Frontal cortex (tissue), 4 donors: ENCODE measurements around the gene OCA2. TPM values are rescaled to one million over a fixed set of nuclear protein-coding genes. Genes with fewer than 3 reads are reported as not detected.

Experiments used
- DNase-seq, 2 donors: peaks; one replicate each; pipeline ENCODE4 v3.0.0; 2012; ENCODE audit warnings: low spot score in 2 of 2
- FAIRE-seq: peaks from 2 replicates; lab custom pipeline; 2012; peaks lifted over from hg19 to GRCh38; lab: Jason Lieb, UNC
- total RNA-seq: library from RNA; depleted of rRNA; stranded (reverse); fragments of >200 nt; gene quantifications from one replicate; pipeline ENCODE4 v1.2.3, GENCODE V29; 2014
- donor health status: control.
- donor health status: control.
- donor health status: control.

OCA2 gene
- total RNA-seq, 1 donor from 2014 or later, result 4.5 TPM

DNA sequence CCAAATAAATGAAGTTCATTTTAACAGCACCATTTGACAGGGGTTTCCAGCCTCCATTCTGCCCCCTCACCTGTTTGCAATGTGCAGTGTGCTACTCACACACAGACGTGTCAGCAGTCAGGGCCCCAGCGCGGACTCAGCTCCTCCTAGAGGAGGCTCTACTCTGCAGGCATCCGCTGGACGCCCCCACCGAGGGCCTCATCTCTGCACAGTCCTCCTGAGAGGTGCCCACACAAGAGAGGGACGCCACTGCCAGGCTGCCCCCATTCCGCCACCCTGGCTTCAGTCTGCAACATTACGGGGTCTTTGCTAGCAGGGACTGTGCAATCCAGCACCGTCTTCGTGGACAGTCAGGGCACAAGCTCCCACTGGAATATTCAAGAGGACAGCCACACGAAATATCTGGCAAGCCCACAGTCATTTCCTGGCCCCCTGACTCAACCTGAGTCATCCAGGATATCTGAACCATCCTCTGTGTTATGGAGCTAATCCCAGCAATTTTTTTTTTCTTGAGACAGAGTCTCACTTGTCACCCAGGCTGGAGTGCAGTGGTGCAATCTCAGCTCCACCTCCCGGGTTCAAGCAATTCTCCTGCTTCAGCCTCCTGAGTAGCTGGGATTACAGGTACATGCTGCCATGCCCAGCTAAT is 255.0 kb downstream of the OCA2 start:
- DNase-seq (no peak), FAIRE-seq (no peak)

GRCh38 chr15:27843146-27843545 is 256.0 kb downstream of the OCA2 start:
- FAIRE-seq, result no peak
- no peak for DNase-seq

DNA sequence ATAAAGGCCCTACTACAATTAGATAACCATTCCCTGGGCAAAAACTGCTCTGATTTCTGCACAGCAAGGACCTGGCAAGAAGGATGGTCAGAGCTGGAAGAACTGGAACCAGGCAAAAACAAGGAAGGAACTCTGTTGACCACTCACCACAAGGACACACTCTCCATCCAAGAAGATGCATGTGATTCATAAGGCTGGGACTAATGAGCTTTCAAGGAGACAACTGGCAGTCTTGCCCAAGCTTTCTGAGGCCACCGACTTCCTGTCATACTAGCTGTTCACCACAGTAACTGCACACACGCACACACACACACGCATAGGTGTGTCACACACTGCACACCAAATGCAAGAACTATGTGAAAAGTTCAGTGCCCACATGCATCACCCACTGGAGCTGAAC is 256.6 kb downstream of the OCA2 start:
- DNase-seq (no peak), FAIRE-seq (no peak)

- no peak for DNase-seq
- no peak for FAIRE-seq
Measured at GRCh38 chr15:27835233-27835939, 263.7 kb downstream of the OCA2 start.

GRCh38 chr15:27834684-27835083 is 264.4 kb downstream of the OCA2 start:
- DNase-seq (no peak), FAIRE-seq (no peak)

- DNase-seq (no peak), FAIRE-seq (no peak)
Measured at GRCh38 chr15:27833974-27834373, 265.1 kb downstream of the OCA2 start.

DNA sequence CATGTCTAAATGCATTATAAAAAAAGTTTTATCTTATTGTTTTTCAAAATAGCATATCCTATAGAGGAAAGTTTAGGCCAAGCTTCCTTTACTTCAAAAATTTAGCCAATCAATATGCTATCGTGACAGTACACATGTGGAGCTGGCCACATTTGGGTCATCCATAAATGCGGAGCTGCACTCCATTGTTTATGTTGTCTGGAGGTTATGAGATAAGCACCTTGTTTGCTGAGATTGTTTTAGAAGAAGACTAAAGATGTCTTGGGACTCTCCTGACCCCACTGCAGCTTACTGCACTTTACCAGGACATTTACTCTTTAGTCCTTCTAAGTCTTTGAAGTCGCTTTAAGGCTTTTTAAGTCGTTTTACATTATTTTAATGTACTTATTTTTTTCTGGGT is 265.9 kb downstream of the OCA2 start:
- DNase-seq (no peak), FAIRE-seq (no peak)

DNA sequence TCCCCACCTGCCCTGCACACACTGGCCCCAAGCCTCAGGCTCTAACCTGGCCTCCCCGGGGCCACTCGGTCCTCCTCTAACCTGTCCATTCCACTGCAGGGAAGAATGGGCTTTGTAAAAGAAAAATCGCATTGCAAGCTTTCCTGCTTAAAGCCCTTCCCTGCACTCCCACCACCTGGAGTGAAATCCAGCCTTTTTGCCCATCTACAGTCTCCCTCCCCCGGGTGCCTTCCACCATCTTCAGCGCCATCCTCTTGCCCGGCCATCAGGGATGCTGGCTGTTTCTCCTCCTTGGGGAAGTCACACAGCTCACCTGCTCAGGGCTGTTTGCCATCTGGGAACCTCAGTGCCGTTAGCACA is 266.9 kb downstream of the OCA2 start:
- DNase-seq, result no peak
- no peak for FAIRE-seq

DNA sequence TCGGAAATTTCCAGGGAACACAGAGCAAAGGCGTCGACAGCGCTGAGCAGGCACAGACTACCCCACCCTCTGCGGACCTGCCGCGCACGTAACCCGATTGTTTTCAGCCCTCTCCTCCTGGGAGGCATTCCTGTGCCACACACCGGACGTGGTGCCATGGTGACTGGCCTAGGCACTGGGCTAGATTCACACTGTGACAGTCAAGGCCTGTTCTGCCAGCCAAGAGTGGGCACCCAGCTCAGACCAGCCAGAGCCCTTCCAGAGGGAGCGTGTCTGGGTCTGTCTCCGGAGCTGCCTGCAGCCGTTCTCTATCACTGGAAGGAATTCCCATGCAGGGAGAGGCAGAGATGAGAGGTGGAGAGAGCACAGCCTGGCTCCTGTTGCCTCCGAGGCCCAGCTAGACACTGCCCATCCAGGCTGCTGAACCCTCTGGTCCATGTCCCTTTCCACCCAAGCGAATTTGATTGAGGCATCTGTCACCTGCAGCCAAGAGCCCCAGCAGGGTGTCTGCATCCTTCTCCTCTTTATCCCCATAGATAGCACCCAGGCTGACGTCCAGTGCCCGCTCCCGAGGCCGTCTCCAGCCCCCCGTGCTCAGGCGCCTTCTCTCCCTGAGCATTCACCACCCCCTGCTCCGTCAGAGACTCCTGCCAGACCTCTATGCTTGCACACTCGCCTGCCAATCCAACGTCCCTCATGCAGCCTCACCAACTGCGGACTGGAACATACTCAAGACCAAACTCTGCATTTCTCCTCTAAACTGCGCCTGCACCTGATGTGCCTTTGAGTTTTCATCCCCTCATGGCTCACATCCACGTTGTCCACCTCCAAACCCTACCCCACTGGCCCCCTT is 267.5 kb downstream of the OCA2 start:
- FAIRE-seq (no peak), DNase-seq (no peak)

GRCh38 chr15:27828746-27829145 is 270.4 kb downstream of the OCA2 start:
- FAIRE-seq, result no peak
- no peak for DNase-seq

DNA sequence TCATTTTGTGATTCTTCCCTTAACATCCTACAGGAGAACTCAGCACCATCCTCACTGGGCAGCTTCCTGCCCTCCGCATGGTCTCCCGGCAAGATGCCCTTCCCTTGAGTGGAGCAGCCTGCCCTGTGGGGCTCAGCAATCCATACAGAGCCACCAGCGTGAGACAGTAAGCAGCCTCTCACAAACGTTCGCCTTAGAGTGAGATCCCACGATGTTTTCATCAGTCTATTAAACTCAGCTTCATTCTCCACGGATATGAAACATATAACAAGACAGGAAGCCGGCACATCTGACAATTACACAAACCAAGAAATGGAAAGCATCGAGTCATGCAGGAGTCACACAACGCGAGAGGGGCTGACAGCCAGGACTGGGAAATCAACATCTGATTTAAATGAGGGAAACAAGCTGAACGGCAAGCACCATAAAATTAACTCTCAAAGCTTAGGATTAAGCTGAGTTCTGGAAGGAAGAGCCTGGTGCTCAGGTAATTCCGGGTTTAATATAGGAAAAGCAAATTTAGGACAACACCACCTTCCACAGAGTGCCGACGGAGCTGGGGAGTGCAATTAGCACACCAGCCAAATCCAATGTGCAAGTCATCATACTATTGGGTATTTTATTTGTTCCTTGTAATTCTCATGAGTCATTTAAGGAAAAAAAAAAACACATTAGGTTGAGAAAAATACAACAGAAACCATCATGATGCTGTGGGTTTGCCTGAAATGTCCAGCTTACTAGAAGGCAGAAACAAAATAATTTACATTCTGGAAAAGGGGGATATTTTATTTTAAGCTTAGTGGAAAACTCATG is 272.0 kb downstream of the OCA2 start:
- no peak for FAIRE-seq

GRCh38 chr15:27826411-27826810 is 272.7 kb downstream of the OCA2 start:
- DNase-seq (no peak), FAIRE-seq (no peak)

More for the DNA sequence above, 272.0 kb downstream of the OCA2 start:
- no peak for DNase-seq

DNA sequence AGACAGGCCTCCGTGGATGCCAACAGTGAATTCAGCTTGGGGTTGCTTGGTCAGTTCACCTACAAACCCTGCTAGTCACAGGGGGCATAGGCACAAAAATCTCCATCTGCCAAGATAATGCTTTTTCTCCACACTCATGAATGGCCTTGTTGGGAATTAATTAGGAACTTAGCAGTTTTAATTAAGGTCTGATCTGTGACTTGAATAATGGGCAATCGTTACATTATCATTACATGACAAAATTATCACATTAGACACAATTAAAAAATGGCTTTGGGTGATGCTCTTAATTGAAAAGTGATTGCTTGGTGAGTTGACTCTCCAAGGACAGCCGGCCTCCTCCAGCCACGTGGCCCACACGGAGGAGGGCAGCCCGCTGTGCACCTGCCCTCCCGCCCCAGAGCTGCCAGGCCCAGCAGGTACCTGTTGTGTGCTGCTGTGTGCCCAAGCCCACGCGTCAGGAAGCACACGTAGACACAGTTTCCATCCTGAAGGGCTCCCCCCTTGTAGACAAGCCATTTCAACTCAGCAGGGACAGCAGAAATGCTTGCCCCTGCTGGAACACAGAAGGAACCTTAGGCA is 274.2 kb downstream of the OCA2 start:
- FAIRE-seq, result no peak
- DNase-seq, result no peak

DNA sequence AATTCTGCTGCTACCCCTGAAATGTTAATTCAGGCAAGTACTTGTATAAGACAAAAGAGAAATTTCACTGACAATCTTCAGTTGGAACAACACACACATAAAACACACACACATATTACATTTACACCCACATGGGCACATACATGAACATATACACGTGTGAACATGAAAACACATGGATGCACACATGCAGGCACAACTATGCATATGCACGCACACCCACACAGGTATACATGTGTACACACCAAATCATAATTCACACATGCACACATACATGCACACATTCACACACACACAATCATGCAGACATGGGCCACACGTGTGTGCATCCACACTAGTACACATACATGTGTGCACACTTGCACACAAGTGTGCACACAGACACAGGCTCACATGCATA is 277.8 kb downstream of the OCA2 start:
- FAIRE-seq (no peak), DNase-seq (no peak)

GRCh38 chr15:27820722-27821121 is 278.4 kb downstream of the OCA2 start:
- DNase-seq, result no peak
- no peak for FAIRE-seq

DNA sequence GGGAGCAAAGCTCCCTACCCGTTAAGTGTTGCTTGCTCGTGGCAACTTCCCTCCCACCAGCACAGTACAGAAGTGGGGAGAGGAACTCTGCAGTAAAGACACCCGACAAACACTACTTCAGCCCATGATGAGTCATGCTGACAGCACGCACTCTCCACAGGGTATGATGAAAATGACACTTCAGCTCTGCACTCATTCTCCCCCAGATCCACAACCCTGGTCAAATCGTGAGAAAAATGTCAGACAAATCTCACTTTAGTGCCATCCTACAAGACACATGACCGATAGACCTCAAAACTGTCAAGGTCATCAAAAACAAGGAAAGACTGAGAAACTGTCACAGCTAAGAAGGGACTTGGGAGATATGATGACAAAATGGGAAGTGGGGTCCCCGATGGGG is 278.9 kb downstream of the OCA2 start:
- peak in 1 of 2 donors; percentile 25 for DNase-seq
- FAIRE-seq, result no peak

- FAIRE-seq, result no peak
Measured at GRCh38 chr15:27817258-27817657, 281.9 kb downstream of the OCA2 start.

GRCh38 chr15:27816790-27817189 is 282.3 kb downstream of the OCA2 start:
- FAIRE-seq (no peak), DNase-seq (no peak)

More at GRCh38 chr15:27817258-27817657, 281.9 kb downstream of the OCA2 start:
- DNase-seq, result no peak

DNA sequence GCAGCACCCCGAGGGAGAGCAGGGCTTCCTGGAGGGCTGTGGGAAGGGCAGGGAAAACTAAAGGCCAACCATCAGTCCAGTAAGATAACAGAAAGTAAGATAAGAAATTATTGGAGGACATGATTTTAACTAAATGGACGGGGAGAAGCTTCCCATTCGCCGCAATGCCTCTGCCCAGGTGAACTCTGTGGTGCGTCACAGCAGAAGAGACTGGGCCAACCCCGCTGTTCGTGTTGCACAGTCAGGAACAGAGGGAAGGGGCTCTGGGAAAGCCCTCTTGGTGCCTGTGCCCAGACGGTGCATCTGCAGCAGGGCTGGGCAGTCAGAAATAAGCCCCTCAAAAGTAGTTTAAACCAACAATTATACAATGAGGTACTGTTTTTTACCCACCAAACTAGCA is 284.1 kb downstream of the OCA2 start:
- DNase-seq, result no peak
- FAIRE-seq, result no peak

GRCh38 chr15:27813139-27813538 is 286.0 kb downstream of the OCA2 start:
- FAIRE-seq (no peak), DNase-seq (no peak)
